T-cell (primary cell): Measurements from ENCODE around the gene MRPS27. TPM values are rescaled to one million over a fixed set of nuclear protein-coding genes. Genes with fewer than 3 reads are reported as not detected.
"Not testable (repeated sequence)": the region's sequence is repeated elsewhere in the genome, so short reads cannot be mapped to it uniquely, and the experiment has no call there.

Experiments used
- ATAC-seq, 4 experiments: fragments of 200-7000 bp in 3 of 4; fragments of 150-1000 bp in 1 of 4; cut with Tn5 transposase; replicated peaks in 1 of 4; 1 replicate in 3 of 4; 2 replicates in 1 of 4; pipeline ENCODE4 v1.10.0; 2021; ENCODE audit warnings: moderate library complexity in 3 of 4, mild to moderate bottlenecking in 2 of 4, moderate number of reproducible peaks in 1 of 4
- CTCF ChIA-PET, 2 donors: fragments of 300-600 bp; sonication (Branson Sonifier 250); formaldehyde crosslinking; loops; one replicate each; lab custom pipeline; 2022; ENCODE audit warnings: antibody characterized with exemption in 2 of 2; lab: Charles Lee
- POLR2A ChIA-PET, 2 donors: fragments of 300-600 bp; sonication (Branson Sonifier 250); formaldehyde crosslinking; loops; one replicate each; lab custom pipeline; 2022; ENCODE audit warnings: antibody characterized with exemption in 2 of 2; lab: Charles Lee
- DNase-seq, 35 experiments: peaks; one replicate each; pipeline versions ENCODE4 v3.0.0 to v3.0.0-alpha.2; 2013 to 2023
- H3K27ac ChIP-seq: one replicate; pipeline ENCODE4 v1.5.1; 2013; ENCODE audit warnings: low read length
- H3K27me3 ChIP-seq, 2 experiments: replicated peaks in 1 of 2; 1 replicate in 1 of 2; 2 replicates in 1 of 2; pipeline versions ENCODE4 v1.6.1 to v1.7.0; 2013; ENCODE audit warnings: low read length in 1 of 2, mixed read lengths in 1 of 2; ENCODE audit not compliant: control insufficient read depth in 2 of 2, insufficient read depth in 2 of 2; ENCODE audit errors: extremely low read depth in 1 of 2
- H3K36me3 ChIP-seq, 2 donors: 1 replicate in 1 of 2; 2 replicates in 1 of 2; pipeline versions ENCODE4 v1.6.1 to v1.7.0; 2013; ENCODE audit warnings: low read length in 1 of 2; ENCODE audit not compliant: control insufficient read depth in 2 of 2, insufficient read depth in 1 of 2; ENCODE audit errors: extremely low read depth in 1 of 2
- H3K4me1 ChIP-seq, 2 experiments: 1 replicate in 1 of 2; 2 replicates in 1 of 2; pipeline versions ENCODE4 v1.6.1 to v1.7.0; 2013; ENCODE audit warnings: low read length in 2 of 2, mixed read lengths in 1 of 2; ENCODE audit not compliant: insufficient read depth in 2 of 2, control insufficient read depth in 1 of 2; ENCODE audit errors: extremely low read depth in 1 of 2
- H3K4me3 ChIP-seq, 2 donors: 1 replicate in 1 of 2; 2 replicates in 1 of 2; pipeline versions ENCODE4 v1.5.1 to v1.7.0; 2013; ENCODE audit warnings: mild to moderate bottlenecking in 2 of 2, low read length in 1 of 2, moderate library complexity in 1 of 2; ENCODE audit not compliant: control insufficient read depth in 1 of 2; ENCODE audit errors: extremely low read depth in 1 of 2
- H3K9me3 ChIP-seq: 2 replicates; pipeline ENCODE4 v1.7.0; 2013
- H3K27ac Mint-ChIP-seq, 2 donors: one replicate each; pipeline ENCODE4 v1.8.0; 2020 to 2021; ENCODE audit warnings: mild to moderate bottlenecking in 2 of 2, mixed read lengths in 2 of 2
- H3K27me3 Mint-ChIP-seq, 2 donors: one replicate each; pipeline ENCODE4 v1.8.0; 2021 to 2022; ENCODE audit warnings: mixed read lengths in 2 of 2
- H3K36me3 Mint-ChIP-seq: one replicate; pipeline ENCODE4 v1.8.0; 2021; ENCODE audit warnings: mixed read lengths
- H3K4me1 Mint-ChIP-seq, 3 donors: one replicate each; pipeline ENCODE4 v1.8.0; 2020 to 2022; ENCODE audit warnings: mixed read lengths in 3 of 3, mild to moderate bottlenecking in 1 of 3
- H3K4me3 Mint-ChIP-seq, 3 donors: one replicate each; pipeline ENCODE4 v1.8.0; 2020 to 2022; ENCODE audit warnings: mild to moderate bottlenecking in 3 of 3, mixed read lengths in 3 of 3, moderate library complexity in 3 of 3
- H3K9me3 Mint-ChIP-seq, 3 donors: one replicate each; pipeline ENCODE4 v1.8.0; 2020 to 2022; ENCODE audit warnings: mixed read lengths in 3 of 3
- WGBS: methylation state at CpG from one replicate; pipeline ENCODE4 v1.1.5; 2013; ENCODE audit warnings: missing lambda C conversion rate; ENCODE audit not compliant: insufficient coverage; 5-methylcytosine and 5-hydroxymethylcytosine counted together
- total RNA-seq, 35 experiments: library from RNA in 6 of 35; stranded (reverse) in 6 of 35; fragments of 120-200 nt in 1 of 35; gene quantifications; one replicate each; pipeline versions ENCODE4 v1.2.1 to v1.2.4 and lab custom pipeline; 2013 to 2026

MRPS27 gene
- total RNA-seq, 5 donors from 2014 or later (not counting 1 experiment from before 2014, with no cell fraction given): 34.4 to 43.3 (median 39.7) TPM

DNA sequence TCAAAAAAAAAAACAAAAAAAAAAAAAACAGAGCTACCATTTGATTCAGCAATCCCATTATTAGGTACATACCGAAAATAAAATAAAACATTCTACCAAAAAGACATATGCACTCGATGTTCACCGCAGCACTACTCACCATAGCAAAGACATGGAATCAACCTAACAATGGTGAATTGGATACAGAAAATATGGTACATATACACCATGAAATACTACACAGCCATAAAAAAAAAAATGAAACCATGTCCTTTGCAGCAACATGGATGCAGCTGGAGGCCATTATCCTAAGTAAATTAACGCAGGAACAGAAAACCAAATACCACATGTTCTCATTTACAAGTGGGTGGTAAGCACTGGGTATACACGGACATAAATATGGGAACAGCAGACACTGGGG, 21.3 kb downstream of the MRPS27 start:
- H3K27ac ChIP-seq: no peak overlapping the region
- no peak for DNase-seq
- no peaks in the 10 kb centered on the region for H3K27me3 ChIP-seq
- ChIA-PET CTCF (interaction anchor here (0.6 to 1.2 kb wide), 5 partner anchors 9 to 51 kb away, joined by 3 to 12 read pairs (median 5); partner anchors contain the start of genes MRPS27 (in 1 of the 2) and PTCD2 (in 1 of the 2)), POLR2A (interaction anchor here (0.7 kb wide), 2 partner anchors 10 to 14 kb away, joined by 5 to 7 read pairs; no protein-coding TSS in a partner anchor)
- Mint-ChIP-seq H3K4me1 (peaks cover 19 to 48% (median 36%) of the 10 kb centered on the region in 3 donors), H3K4me3 (no peak overlapping the region), H3K36me3 (peaks cover 48% of the 10 kb centered on the region), H3K9me3 (no peaks in the 10 kb centered on the region), H3K27ac (no peak overlapping the region), H3K27me3 (no peaks in the 10 kb centered on the region)
- no peak overlapping the region for H3K4me3 ChIP-seq
- WGBS: no CpG with 5 or more reads among the region's 5 CpGs
- ATAC-seq: no peak
- no peaks in the 10 kb centered on the region for H3K4me1 ChIP-seq
- H3K9me3 ChIP-seq: no peaks in the 10 kb centered on the region
- H3K36me3 ChIP-seq: peaks cover 0 to 23% of the 10 kb centered on the region in 2 donors

- H3K4me1 ChIP-seq, H3K27ac Mint-ChIP-seq, H3K4me3 ChIP-seq, H3K27ac ChIP-seq, H3K27me3 Mint-ChIP-seq, ATAC-seq, POLR2A ChIA-PET, H3K9me3 Mint-ChIP-seq, H3K4me3 Mint-ChIP-seq, CTCF ChIA-PET, H3K27me3 ChIP-seq, H3K9me3 ChIP-seq, DNase-seq: not testable (repeated sequence)
- peaks cover 0 to 26% of the 10 kb centered on the region in 2 donors for H3K36me3 ChIP-seq
- peaks cover 19 to 44% (median 30%) of the 10 kb centered on the region in 3 donors for H3K4me1 Mint-ChIP-seq
- H3K36me3 Mint-ChIP-seq: peaks cover 51% of the 10 kb centered on the region
- WGBS: 100% methylated on average over 1 of the region's 3 CpGs
These were observed 21.9 kb downstream of the MRPS27 start for GRCh38 chr5:72298136-72298535.

- Histone ChIP-seq H3K4me3 (no peak overlapping the region), H3K4me1 (no peaks in the 10 kb centered on the region), H3K27ac (no peak overlapping the region), H3K27me3 (no peaks in the 10 kb centered on the region), H3K9me3 (no peaks in the 10 kb centered on the region), H3K36me3 (peaks cover 0 to 24% of the 10 kb centered on the region in 2 donors)
- ChIA-PET CTCF (no interaction called here), POLR2A (interaction anchor here in 1 of 2 donors (0.7 kb wide), 1 partner anchor 8 kb away, joined by 3 read pairs; no protein-coding TSS in a partner anchor)
- Mint-ChIP-seq H3K36me3 (peaks cover 51% of the 10 kb centered on the region), H3K27me3 (no peaks in the 10 kb centered on the region), H3K27ac (no peak overlapping the region), H3K4me3 (no peak overlapping the region), H3K9me3 (no peaks in the 10 kb centered on the region), H3K4me1 (peaks cover 14 to 34% (median 27%) of the 10 kb centered on the region in 3 donors)
- no CpG with 5 or more reads among the region's 2 CpGs for WGBS
- DNase-seq (no peak), ATAC-seq (no peak)
These were observed 23.8 kb downstream of the MRPS27 start for GRCh38 chr5:72296256-72296655.

DNA sequence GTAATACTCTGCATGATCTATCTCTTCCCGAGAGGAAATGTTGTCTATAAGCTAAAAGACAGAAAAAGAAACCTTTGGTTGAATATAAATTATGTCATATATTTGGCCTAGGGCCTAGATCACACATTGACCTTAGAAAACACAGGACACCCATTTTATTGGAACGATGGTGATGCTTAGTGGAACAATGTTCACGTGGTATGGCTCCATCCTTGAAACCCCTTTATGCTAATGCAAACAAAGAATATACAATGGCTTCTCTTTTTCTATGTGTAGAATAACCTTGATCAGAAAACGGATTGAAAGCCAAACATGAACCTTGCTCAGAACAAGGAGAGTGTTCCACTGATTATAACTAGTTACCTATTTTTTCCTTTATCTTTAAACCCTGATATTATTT, 24.5 kb downstream of the MRPS27 start:
- Histone ChIP-seq H3K4me1 (no peaks in the 10 kb centered on the region), H3K4me3 (no peak overlapping the region), H3K27me3 (no peaks in the 10 kb centered on the region), H3K36me3 (peaks cover 0 to 28% of the 10 kb centered on the region in 2 donors), H3K9me3 (no peaks in the 10 kb centered on the region), H3K27ac (no peak overlapping the region)
- ChIA-PET POLR2A (interaction anchor here in 1 of 2 donors (0.7 kb wide), 1 partner anchor 9 kb away, joined by 3 read pairs; no protein-coding TSS in a partner anchor), CTCF (no interaction called here)
- DNase-seq (no peak), ATAC-seq (no peak)
- Mint-ChIP-seq H3K9me3 (no peaks in the 10 kb centered on the region), H3K27me3 (no peaks in the 10 kb centered on the region), H3K27ac (no peak overlapping the region), H3K4me1 (peaks cover 11 to 28% (median 21%) of the 10 kb centered on the region in 3 donors), H3K4me3 (no peak overlapping the region), H3K36me3 (peaks cover 49% of the 10 kb centered on the region)
- 100% methylated on average over 2 of the region's 4 CpGs for WGBS

- Mint-ChIP-seq H3K4me1 (peaks cover 2 to 17% (median 11%) of the 10 kb centered on the region in 3 donors), H3K9me3 (no peaks in the 10 kb centered on the region), H3K27me3 (no peaks in the 10 kb centered on the region), H3K27ac (no peak overlapping the region), H3K36me3 (peaks cover 44% of the 10 kb centered on the region), H3K4me3 (no peak overlapping the region)
- ChIA-PET CTCF (no interaction called here), POLR2A (no interaction called here)
- WGBS: no CpG with 5 or more reads among the region's 2 CpGs
- ATAC-seq (no peak), DNase-seq (no peak)
- H3K36me3 ChIP-seq: peaks cover 0 to 35% of the 10 kb centered on the region in 2 donors
- no peak overlapping the region for H3K27ac ChIP-seq
- H3K4me1 ChIP-seq: no peaks in the 10 kb centered on the region
- H3K9me3 ChIP-seq: no peaks in the 10 kb centered on the region
- H3K4me3 ChIP-seq: no peak overlapping the region
- H3K27me3 ChIP-seq: no peaks in the 10 kb centered on the region
These were observed 25.6 kb downstream of the MRPS27 start for GRCh38 chr5:72294473-72294872.

DNA sequence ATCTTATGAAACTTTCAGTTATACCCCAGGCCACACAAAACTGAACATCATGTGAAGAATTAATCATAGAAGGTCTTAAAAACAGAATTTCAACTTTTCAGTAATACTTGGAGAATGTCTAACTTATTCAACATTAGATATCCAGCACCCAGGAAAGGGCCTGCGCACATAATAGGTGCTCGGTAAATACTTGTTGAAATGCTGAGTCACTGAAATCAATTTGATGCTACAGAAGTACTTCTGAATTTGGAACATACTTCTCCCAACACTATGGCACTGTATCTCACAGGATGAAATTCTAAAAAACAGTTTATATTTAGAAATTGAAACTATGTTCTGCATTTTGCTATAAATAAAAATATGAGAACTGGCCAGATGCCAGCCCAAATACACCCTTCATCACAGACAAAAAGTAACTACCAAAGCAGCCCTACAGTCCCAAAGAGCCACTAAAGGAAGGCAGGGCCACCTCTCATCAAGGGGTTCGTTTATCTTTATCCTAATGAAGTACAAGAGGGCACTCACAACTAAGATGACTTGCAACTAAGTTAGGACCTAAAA, 26.5 kb downstream of the MRPS27 start:
- Histone ChIP-seq H3K27me3 (no peaks in the 10 kb centered on the region), H3K9me3 (no peaks in the 10 kb centered on the region), H3K4me1 (no peaks in the 10 kb centered on the region), H3K4me3 (no peak overlapping the region), H3K36me3 (peaks cover 0 to 39% of the 10 kb centered on the region in 2 donors), H3K27ac (no peak overlapping the region)
- H3K36me3 Mint-ChIP-seq: peaks cover 50% of the 10 kb centered on the region
- no peak overlapping the region for H3K4me3 Mint-ChIP-seq
- no peak overlapping the region for H3K27ac Mint-ChIP-seq
- H3K4me1 Mint-ChIP-seq: peaks cover 2 to 11% (median 6%) of the 10 kb centered on the region in 3 donors
- no peaks in the 10 kb centered on the region for H3K9me3 Mint-ChIP-seq
- WGBS: no CpG with 5 or more reads among the region's 3 CpGs
- CTCF ChIA-PET: no interaction called here
- POLR2A ChIA-PET: no interaction called here
- ATAC-seq (no peak), DNase-seq (no peak)
- no peaks in the 10 kb centered on the region for H3K27me3 Mint-ChIP-seq
